Transverse colon (tissue), 4 donors: Measurements from ENCODE around the gene DCAF8.

Source experiments
- CTCF ChIP-seq, 5 experiments: fragments of 200-600 bp in 3 of 5; fragments of 450-650 bp in 2 of 5; sonication (generic) in 3 of 5; IDR thresholded peaks; 1 replicate in 2 of 5; 2 replicates in 3 of 5; pipeline ENCODE4 v1.5.1; 2016 to 2017; ENCODE audit warnings: antibody characterized with exemption in 5 of 5, inconsistent platforms in 3 of 5, mild to moderate bottlenecking in 2 of 5, moderate library complexity in 1 of 5
- POLR2AphosphoS5 ChIP-seq, 3 donors: sonication (generic); formaldehyde crosslinking; IDR thresholded peaks; one replicate each; pipeline ENCODE4 v1.6.1; 2016; ENCODE audit warnings: antibody characterized with exemption in 3 of 3

- no peak for TF ChIP-seq CTCF (IDR thresholded peaks at IDR 0.05)
- TF ChIP-seq POLR2AphosphoS5 (IDR thresholded peaks at IDR 0.05), result no peak
Observed at GRCh38 chr1:160186246-160186645, 76.1 kb downstream of the DCAF8 start.
